ENCODE data around the gene FCHSD2.

DNA sequence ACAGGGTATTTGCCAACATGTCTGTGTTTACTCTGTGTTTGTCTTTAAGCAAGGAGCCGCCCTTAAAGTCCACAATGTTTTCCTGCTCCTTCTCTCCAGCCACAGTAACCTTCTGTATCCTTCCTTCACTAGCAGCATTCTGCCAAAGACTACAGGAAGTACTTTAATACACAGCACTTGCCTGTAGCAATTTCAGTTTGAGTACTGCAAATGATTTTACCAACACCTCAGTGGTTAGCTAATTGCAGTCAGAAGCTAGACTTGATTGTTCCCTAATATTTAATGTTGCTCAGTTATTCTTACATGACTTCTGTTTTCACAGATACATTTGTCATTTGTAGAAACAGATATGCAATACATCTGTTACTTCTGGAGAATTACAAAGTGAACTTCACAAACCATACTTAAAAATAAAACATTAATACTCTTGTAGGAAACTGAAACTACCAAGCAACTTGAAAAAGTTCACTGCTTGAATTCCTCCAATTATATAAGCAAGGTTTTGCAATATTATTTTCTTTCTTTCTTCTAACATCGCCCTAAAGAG, 69.1 kb downstream of the FCHSD2 start:
- TF ChIP-seq, protein P1, sequence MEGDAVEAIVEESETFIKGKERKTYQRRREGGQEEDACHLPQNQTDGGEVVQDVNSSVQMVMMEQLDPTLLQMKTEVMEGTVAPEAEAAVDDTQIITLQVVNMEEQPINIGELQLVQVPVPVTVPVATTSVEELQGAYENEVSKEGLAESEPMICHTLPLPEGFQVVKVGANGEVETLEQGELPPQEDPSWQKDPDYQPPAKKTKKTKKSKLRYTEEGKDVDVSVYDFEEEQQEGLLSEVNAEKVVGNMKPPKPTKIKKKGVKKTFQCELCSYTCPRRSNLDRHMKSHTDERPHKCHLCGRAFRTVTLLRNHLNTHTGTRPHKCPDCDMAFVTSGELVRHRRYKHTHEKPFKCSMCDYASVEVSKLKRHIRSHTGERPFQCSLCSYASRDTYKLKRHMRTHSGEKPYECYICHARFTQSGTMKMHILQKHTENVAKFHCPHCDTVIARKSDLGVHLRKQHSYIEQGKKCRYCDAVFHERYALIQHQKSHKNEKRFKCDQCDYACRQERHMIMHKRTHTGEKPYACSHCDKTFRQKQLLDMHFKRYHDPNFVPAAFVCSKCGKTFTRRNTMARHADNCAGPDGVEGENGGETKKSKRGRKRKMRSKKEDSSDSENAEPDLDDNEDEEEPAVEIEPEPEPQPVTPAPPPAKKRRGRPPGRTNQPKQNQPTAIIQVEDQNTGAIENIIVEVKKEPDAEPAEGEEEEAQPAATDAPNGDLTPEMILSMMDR (IDR thresholded peaks at IDR 0.05; ENCODE audit: low read length): no peak
- no peak for TF ChIP-seq EZH2 (IDR thresholded peaks at IDR 0.05; ENCODE audit: borderline replicate concordance, low read length)

Data from OCI-LY1 (cell line).